NCI-H1417 (cell line): ENCODE measurements around the gene CRELD1.
A peak's percentile ranks its signal among the peaks of the same experiment; 100 is the strongest.

Experiments
- DNase-seq, 3 experiments: peaks; one replicate each; lab custom pipeline; 2025; lab: John Stamatoyannopoulos, UW

The CRELD1 gene

GRCh38 chr3:9903904-9904303, 29.7 kb upstream of the CRELD1 start:
- DNase-seq, result no peak

GRCh38 chr3:9906480-9906879, 27.2 kb upstream of the CRELD1 start:
- no peak for DNase-seq

- DNase-seq, result no peak
Observed at GRCh38 chr3:9908286-9908685, 25.3 kb upstream of the CRELD1 start.

- no peak for DNase-seq
Observed at GRCh38 chr3:9909221-9910013, 24.2 kb upstream of the CRELD1 start.

- no peak for DNase-seq
Observed at GRCh38 chr3:9911863-9912262, 21.8 kb upstream of the CRELD1 start.

GRCh38 chr3:9912294-9912935, 21.2 kb upstream of the CRELD1 start:
- DNase-seq, result no peak

GRCh38 chr3:9913601-9914000, 20.0 kb upstream of the CRELD1 start:
- no peak for DNase-seq

GRCh38 chr3:9914011-9914410, 19.6 kb upstream of the CRELD1 start:
- no peak for DNase-seq

- DNase-seq, result peak in 1 of 3 experiments; percentile 73
Observed at GRCh38 chr3:9914559-9915253, 18.9 kb upstream of the CRELD1 start.

GRCh38 chr3:9915254-9916141, 18.1 kb upstream of the CRELD1 start:
- DNase-seq, result peak; percentile 22 to 74 (median 71)

GRCh38 chr3:9916346-9916733, 17.3 kb upstream of the CRELD1 start:
- peak in 1 of 3 experiments; percentile 27 for DNase-seq

- DNase-seq, result peak; percentile 53 to 75 (median 72)
Observed at GRCh38 chr3:9916734-9917680, 16.6 kb upstream of the CRELD1 start, which contains the start of gene IL17RC. Gene IL17RC (plus strand): TSS chr3:9917098. CDS start chr3:9917316, 218 bp downstream.

GRCh38 chr3:9917820-9918219, 15.8 kb upstream of the CRELD1 start:
- DNase-seq, result no peak

GRCh38 chr3:9918261-9919038, 15.2 kb upstream of the CRELD1 start:
- DNase-seq, result no peak

GRCh38 chr3:9928158-9928557, 5.5 kb upstream of the CRELD1 start:
- DNase-seq, result no peak

- DNase-seq, result peak in 1 of 3 experiments; percentile 1
Observed at GRCh38 chr3:9930804-9931418, 2.7 kb upstream of the CRELD1 start.

- DNase-seq, result no peak
Observed at GRCh38 chr3:9932535-9932842, 1.1 kb upstream of the CRELD1 start.

- DNase-seq, result peak; percentile 66 to 86 (median 78)
Observed at GRCh38 chr3:9932843-9933560, 632 bp upstream of the CRELD1 start.

- peak in 1 of 3 experiments; percentile 60 for DNase-seq
Observed at GRCh38 chr3:9934235-9934621, 594 bp downstream of the CRELD1 start.
